Cortex of kidney (tissue), 1 donor: ENCODE data around the gene SMURF2.

ENCODE experiments used
- DNase-seq: peaks from one replicate; lab custom pipeline; 2025; lab: John Stamatoyannopoulos, UW

The SMURF2 gene

GRCh38 chr17:64503341-64503740 is 158.8 kb downstream of the SMURF2 start:
- no peak for DNase-seq

GRCh38 chr17:64502809-64503208 is 159.3 kb downstream of the SMURF2 start:
- DNase-seq = no peak

GRCh38 chr17:64502021-64502420 is 160.1 kb downstream of the SMURF2 start:
- DNase-seq = no peak

- DNase-seq = no peak
Measured at GRCh38 chr17:64500862-64501765, 161.0 kb downstream of the SMURF2 start.

- no peak for DNase-seq
Measured at GRCh38 chr17:64500487-64500859, 161.6 kb downstream of the SMURF2 start.

GRCh38 chr17:64499805-64500486 is 162.2 kb downstream of the SMURF2 start:
- DNase-seq = no peak

GRCh38 chr17:64498308-64499203 is 163.6 kb downstream of the SMURF2 start:
- no peak for DNase-seq

- no peak for DNase-seq
Measured at GRCh38 chr17:64497565-64498035, 164.5 kb downstream of the SMURF2 start.

- DNase-seq = no peak
Measured at GRCh38 chr17:64496786-64497564, 165.1 kb downstream of the SMURF2 start, which contains the start of gene POLG2. Gene POLG2 (minus strand): TSS chr17:64497054. CDS start chr17:64496968, 86 bp downstream.

- DNase-seq = no peak
Measured at GRCh38 chr17:64496348-64496785, 165.7 kb downstream of the SMURF2 start.
